ENCODE data around the gene SH3BP1. TPM values are rescaled to one million over a fixed set of nuclear protein-coding genes. Genes with fewer than 3 reads are reported as not detected.

The SH3BP1 gene
- total and polyA plus RNA-seq, 2 of the 13 experiments (the other 11 are each of a cell fraction or from before 2014, with no cell fraction given), result 8.4 to 18.5 TPM

DNA sequence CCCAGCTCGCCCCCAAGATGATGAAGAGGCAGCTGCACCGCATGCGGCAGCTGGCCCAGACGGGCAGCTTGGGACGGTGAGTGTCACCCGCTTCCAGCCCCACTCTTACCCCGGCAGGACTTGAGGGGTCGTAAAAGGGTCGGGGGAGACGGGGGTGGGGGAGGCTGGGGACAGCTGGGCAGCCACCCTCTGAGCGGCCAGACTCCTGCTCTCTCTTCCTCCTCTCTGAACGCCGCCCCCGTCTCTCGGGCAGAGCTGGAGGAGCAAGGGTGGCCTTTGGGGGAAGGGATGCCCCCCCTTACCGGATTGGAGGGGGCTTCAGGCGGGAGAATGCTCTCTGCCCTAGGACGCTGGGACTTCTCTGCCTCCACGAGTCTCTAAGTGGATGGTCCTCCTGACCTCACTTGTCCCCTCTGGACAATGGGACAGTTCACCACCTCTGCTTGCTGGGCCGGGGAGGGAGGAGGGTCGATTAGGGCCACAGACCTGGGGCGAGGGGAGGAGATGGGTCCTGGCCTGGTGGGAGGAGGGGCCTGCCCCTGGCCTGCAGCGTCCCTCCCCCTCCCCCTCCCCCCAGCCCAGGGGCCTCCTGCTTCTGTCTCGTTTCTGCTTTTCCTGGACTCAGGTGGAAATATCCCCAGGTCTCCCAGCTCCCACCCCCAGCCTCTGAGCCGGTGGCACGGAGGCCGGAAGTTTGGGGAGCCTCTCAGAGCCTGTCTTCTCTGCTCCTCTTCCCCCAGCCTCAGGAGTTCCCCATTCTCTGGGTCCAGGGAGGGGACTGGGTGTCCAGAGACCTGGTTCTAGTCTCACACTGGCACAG is 512 bp downstream of the SH3BP1 start (continued):
- TF ChIP-seq, protein P1, sequence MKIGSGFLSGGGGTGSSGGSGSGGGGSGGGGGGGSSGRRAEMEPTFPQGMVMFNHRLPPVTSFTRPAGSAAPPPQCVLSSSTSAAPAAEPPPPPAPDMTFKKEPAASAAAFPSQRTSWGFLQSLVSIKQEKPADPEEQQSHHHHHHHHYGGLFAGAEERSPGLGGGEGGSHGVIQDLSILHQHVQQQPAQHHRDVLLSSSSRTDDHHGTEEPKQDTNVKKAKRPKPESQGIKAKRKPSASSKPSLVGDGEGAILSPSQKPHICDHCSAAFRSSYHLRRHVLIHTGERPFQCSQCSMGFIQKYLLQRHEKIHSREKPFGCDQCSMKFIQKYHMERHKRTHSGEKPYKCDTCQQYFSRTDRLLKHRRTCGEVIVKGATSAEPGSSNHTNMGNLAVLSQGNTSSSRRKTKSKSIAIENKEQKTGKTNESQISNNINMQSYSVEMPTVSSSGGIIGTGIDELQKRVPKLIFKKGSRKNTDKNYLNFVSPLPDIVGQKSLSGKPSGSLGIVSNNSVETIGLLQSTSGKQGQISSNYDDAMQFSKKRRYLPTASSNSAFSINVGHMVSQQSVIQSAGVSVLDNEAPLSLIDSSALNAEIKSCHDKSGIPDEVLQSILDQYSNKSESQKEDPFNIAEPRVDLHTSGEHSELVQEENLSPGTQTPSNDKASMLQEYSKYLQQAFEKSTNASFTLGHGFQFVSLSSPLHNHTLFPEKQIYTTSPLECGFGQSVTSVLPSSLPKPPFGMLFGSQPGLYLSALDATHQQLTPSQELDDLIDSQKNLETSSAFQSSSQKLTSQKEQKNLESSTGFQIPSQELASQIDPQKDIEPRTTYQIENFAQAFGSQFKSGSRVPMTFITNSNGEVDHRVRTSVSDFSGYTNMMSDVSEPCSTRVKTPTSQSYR (CRISPR knock-in tag; IDR thresholded peaks at IDR 0.05; ENCODE audit: borderline replicate concordance), result peak; percentile 53; the same call in 1 of the 2 replicates
- TF ChIP-seq ZNF772 (CRISPR knock-in tag; IDR thresholded peaks at IDR 0.05) (0 out of 2 replicates have a peak, but pooled peaks have one; percentile 36), ZNF83 (CRISPR knock-in tag; IDR thresholded peaks at IDR 0.05; ENCODE audit: borderline replicate concordance) (0 out of 2 replicates have a peak, but pooled peaks have one; percentile 3), ATAD3A (CRISPR knock-in tag; IDR thresholded peaks at IDR 0.05) (no peak), PCBP1 (IDR thresholded peaks at IDR 0.05; ENCODE audit: borderline replicate concordance, low read depth, low read length) (peak; percentile 38; the same call in 1 of the 2 replicates), ZNF770 (CRISPR knock-in tag; IDR thresholded peaks at IDR 0.05) (0 out of 2 replicates have a peak, but pooled peaks have one; percentile 6), ZNF788 (CRISPR knock-in tag; IDR thresholded peaks at IDR 0.05; ENCODE audit: borderline replicate concordance) (0 out of 2 replicates have a peak, but pooled peaks have one; percentile 33), EP300 (IDR thresholded peaks at IDR 0.05; ENCODE audit: low read depth in 2 of 2, low read length in 2 of 2) (no peak), EP300 (CRISPR knock-in tag; IDR thresholded peaks at IDR 0.05; ENCODE audit: borderline replicate concordance) (0 out of 2 replicates have a peak, but pooled peaks have one; percentile 12), ZNF704 (CRISPR knock-in tag; IDR thresholded peaks at IDR 0.05; ENCODE audit: borderline replicate concordance) (no peak), ZNF263 (CRISPR knock-in tag; IDR thresholded peaks at IDR 0.05) (0 out of 2 replicates have a peak, but pooled peaks have one; percentile 46), RAD51 (IDR thresholded peaks at IDR 0.05; ENCODE audit: borderline replicate concordance) (no peak), MAZ (IDR thresholded peaks at IDR 0.05; ENCODE audit: borderline replicate concordance, low read depth, low read length) (no peak), MAZ (CRISPR knock-in tag; IDR thresholded peaks at IDR 0.05; ENCODE audit: low read depth) (0 out of 2 replicates have a peak, but pooled peaks have one; percentile 30), NRL (CRISPR knock-in tag; IDR thresholded peaks at IDR 0.05; ENCODE audit: borderline replicate concordance) (peak; percentile 15; the same call in 1 of the 2 replicates)
- TF ChIP-seq, protein P2, sequence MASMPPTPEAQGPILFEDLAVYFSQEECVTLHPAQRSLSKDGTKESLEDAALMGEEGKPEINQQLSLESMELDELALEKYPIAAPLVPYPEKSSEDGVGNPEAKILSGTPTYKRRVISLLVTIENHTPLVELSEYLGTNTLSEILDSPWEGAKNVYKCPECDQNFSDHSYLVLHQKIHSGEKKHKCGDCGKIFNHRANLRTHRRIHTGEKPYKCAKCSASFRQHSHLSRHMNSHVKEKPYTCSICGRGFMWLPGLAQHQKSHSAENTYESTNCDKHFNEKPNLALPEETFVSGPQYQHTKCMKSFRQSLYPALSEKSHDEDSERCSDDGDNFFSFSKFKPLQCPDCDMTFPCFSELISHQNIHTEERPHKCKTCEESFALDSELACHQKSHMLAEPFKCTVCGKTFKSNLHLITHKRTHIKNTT (CRISPR knock-in tag; IDR thresholded peaks at IDR 0.05), result no peak
- TF ChIP-seq, protein P3, sequence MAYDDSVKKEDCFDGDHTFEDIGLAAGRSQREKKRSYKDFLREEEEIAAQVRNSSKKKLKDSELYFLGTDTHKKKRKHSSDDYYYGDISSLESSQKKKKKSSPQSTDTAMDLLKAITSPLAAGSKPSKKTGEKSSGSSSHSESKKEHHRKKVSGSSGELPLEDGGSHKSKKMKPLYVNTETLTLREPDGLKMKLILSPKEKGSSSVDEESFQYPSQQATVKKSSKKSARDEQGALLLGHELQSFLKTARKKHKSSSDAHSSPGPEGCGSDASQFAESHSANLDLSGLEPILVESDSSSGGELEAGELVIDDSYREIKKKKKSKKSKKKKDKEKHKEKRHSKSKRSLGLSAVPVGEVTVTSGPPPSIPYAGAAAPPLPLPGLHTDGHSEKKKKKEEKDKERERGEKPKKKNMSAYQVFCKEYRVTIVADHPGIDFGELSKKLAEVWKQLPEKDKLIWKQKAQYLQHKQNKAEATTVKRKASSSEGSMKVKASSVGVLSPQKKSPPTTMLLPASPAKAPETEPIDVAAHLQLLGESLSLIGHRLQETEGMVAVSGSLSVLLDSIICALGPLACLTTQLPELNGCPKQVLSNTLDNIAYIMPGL (CRISPR knock-in tag; IDR thresholded peaks at IDR 0.05; ENCODE audit: borderline replicate concordance in 1 of 2, low read depth in 1 of 2), result peak in 1 of 2 experiments; percentile 0; a peak in 1 of 4 replicates

Data from HepG2 (cell line).